ENCODE data around the gene GPR107.

Gene GPR107

DNA sequence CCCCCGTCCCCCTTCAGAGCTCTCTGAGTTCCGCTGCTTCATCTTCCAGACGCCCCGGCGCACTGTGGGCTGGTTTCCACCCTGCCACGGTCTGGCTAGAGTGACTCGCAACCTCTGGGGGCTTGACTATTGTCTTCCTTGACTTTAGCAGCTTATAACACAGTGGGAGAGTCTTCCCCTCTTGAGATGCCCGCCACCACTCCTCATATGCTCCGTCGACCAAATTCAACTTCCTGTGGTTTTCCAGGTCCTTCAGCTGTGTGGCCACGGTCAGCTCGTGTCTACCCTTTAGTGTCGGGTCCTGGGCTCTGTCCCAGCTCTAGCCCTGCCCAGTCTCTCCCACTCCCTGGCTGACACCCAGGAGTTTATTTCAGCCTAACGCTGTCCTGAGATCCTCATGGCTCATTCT, 90.3 kb downstream of the GPR107 start:
- Histone ChIP-seq H3K27me3 (ENCODE audit: control insufficient read depth, insufficient read depth, low read length, poor library complexity, severe bottlenecking) (no peaks in the 10 kb centered on the region), H3K27ac (ENCODE audit: insufficient read depth, low read depth, low read length, poor library complexity, severe bottlenecking) (no peak overlapping the region), H3K4me1 (ENCODE audit: control insufficient read depth, insufficient read depth, low read length) (peaks cover 4% of the 10 kb centered on the region), H3K9me3 (ENCODE audit: control insufficient read depth, low read length) (no peaks in the 10 kb centered on the region), H3K36me3 (ENCODE audit: control insufficient read depth, insufficient read depth, low read length) (no peaks in the 10 kb centered on the region), H3K4me3 (ENCODE audit: insufficient read depth, low read depth, low read length) (no peak overlapping the region)
- WGBS, 2 experiments, result 75% methylated on average over 14 of the region's 14 CpGs

DNA sequence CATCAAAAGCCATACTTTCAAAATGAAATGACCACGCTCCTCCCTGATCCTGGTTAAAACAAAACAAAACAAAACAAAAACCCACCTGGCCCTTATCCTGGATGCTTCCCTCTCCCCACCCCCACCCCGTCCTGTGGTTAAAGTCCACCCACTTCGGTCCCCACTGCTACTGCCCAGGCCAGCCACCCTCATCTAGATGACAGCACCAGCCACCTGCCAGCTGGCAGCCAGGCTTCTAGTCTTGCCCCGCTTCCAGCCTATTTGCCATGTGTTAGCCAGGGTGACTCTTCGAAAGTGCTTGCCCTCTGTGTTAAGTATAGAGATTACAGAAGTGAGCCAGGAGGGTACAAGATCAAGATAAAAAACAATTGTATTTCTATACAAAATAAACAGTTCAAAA, 91.0 kb downstream of the GPR107 start:
- no peaks in the 10 kb centered on the region for H3K9me3 ChIP-seq (ENCODE audit: control insufficient read depth, low read length)
- H3K36me3 ChIP-seq (ENCODE audit: control insufficient read depth, insufficient read depth, low read length), result no peaks in the 10 kb centered on the region
- 71 to 88% methylated on average over 4 to 5 of the region's 5 CpGs for WGBS, 2 experiments
- H3K4me3 ChIP-seq (ENCODE audit: insufficient read depth, low read depth, low read length), result no peak overlapping the region
- H3K27me3 ChIP-seq (ENCODE audit: control insufficient read depth, insufficient read depth, low read length, poor library complexity, severe bottlenecking), result no peaks in the 10 kb centered on the region
- no peaks in the 10 kb centered on the region for H3K4me1 ChIP-seq (ENCODE audit: control insufficient read depth, insufficient read depth, low read length)
- no peak overlapping the region for H3K27ac ChIP-seq (ENCODE audit: insufficient read depth, low read depth, low read length, poor library complexity, severe bottlenecking)

- WGBS, 2 experiments, result 93 to 100% methylated on average over 1 of the region's 1 CpG
- H3K9me3 ChIP-seq (ENCODE audit: control insufficient read depth, low read length), result no peaks in the 10 kb centered on the region
- H3K36me3 ChIP-seq (ENCODE audit: control insufficient read depth, insufficient read depth, low read length), result no peaks in the 10 kb centered on the region
- no peaks in the 10 kb centered on the region for H3K4me1 ChIP-seq (ENCODE audit: control insufficient read depth, insufficient read depth, low read length)
- H3K27me3 ChIP-seq (ENCODE audit: control insufficient read depth, insufficient read depth, low read length, poor library complexity, severe bottlenecking), result no peaks in the 10 kb centered on the region
- no peak overlapping the region for H3K4me3 ChIP-seq (ENCODE audit: insufficient read depth, low read depth, low read length)
- H3K27ac ChIP-seq (ENCODE audit: insufficient read depth, low read depth, low read length, poor library complexity, severe bottlenecking), result no peak overlapping the region
Observed at GRCh38 chr9:130145658-130146057, 92.0 kb downstream of the GPR107 start.

DNA sequence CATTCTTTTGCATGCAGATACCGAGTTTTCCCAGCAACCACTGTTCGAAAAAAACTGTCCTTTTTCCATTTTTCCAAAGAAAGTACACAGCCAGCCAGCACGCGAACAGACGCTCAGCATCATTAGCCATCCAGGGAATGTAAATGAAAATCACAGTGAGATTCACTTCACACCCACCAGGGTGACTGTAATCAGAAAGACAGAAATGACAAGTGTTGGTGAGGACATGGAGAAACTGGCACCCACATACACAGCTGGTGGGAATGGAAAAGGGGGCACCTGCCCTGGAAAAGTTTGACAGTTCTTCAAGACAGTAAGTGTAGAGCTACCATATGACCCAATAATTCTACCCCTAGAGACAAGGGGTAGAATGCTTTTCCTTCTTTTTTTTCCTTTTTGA, 93.5 kb downstream of the GPR107 start:
- Histone ChIP-seq H3K9me3 (ENCODE audit: control insufficient read depth, low read length) (no peaks in the 10 kb centered on the region), H3K36me3 (ENCODE audit: control insufficient read depth, insufficient read depth, low read length) (no peaks in the 10 kb centered on the region), H3K4me1 (ENCODE audit: control insufficient read depth, insufficient read depth, low read length) (no peaks in the 10 kb centered on the region), H3K27ac (ENCODE audit: insufficient read depth, low read depth, low read length, poor library complexity, severe bottlenecking) (no peak overlapping the region), H3K27me3 (ENCODE audit: control insufficient read depth, insufficient read depth, low read length, poor library complexity, severe bottlenecking) (no peaks in the 10 kb centered on the region), H3K4me3 (ENCODE audit: insufficient read depth, low read depth, low read length) (no peak overlapping the region)
- WGBS, 2 experiments, result 92 to 94% methylated on average over 5 of the region's 5 CpGs

GRCh38 chr9:130147910-130148309, 94.2 kb downstream of the GPR107 start:
- Histone ChIP-seq H3K27me3 (ENCODE audit: control insufficient read depth, insufficient read depth, low read length, poor library complexity, severe bottlenecking) (no peaks in the 10 kb centered on the region), H3K27ac (ENCODE audit: insufficient read depth, low read depth, low read length, poor library complexity, severe bottlenecking) (no peak overlapping the region), H3K4me1 (ENCODE audit: control insufficient read depth, insufficient read depth, low read length) (no peaks in the 10 kb centered on the region), H3K36me3 (ENCODE audit: control insufficient read depth, insufficient read depth, low read length) (no peaks in the 10 kb centered on the region), H3K4me3 (ENCODE audit: insufficient read depth, low read depth, low read length) (no peak overlapping the region), H3K9me3 (ENCODE audit: control insufficient read depth, low read length) (no peaks in the 10 kb centered on the region)
- 94 to 99% methylated on average over 2 of the region's 3 CpGs for WGBS, 2 experiments

- no peak overlapping the region for H3K27ac ChIP-seq (ENCODE audit: insufficient read depth, low read depth, low read length, poor library complexity, severe bottlenecking)
- H3K4me1 ChIP-seq (ENCODE audit: control insufficient read depth, insufficient read depth, low read length), result no peaks in the 10 kb centered on the region
- WGBS, 2 experiments, result 87 to 89% methylated on average over 5 of the region's 5 CpGs
- no peaks in the 10 kb centered on the region for H3K36me3 ChIP-seq (ENCODE audit: control insufficient read depth, insufficient read depth, low read length)
- H3K27me3 ChIP-seq (ENCODE audit: control insufficient read depth, insufficient read depth, low read length, poor library complexity, severe bottlenecking), result no peaks in the 10 kb centered on the region
- no peaks in the 10 kb centered on the region for H3K9me3 ChIP-seq (ENCODE audit: control insufficient read depth, low read length)
- H3K4me3 ChIP-seq (ENCODE audit: insufficient read depth, low read depth, low read length), result no peak overlapping the region
Observed at GRCh38 chr9:130149031-130149430, 95.3 kb downstream of the GPR107 start.

- H3K27me3 ChIP-seq (ENCODE audit: control insufficient read depth, insufficient read depth, low read length, poor library complexity, severe bottlenecking), result no peaks in the 10 kb centered on the region
- 88 to 92% methylated on average over 5 of the region's 5 CpGs for WGBS, 2 experiments
- no peaks in the 10 kb centered on the region for H3K9me3 ChIP-seq (ENCODE audit: control insufficient read depth, low read length)
- no peak overlapping the region for H3K4me3 ChIP-seq (ENCODE audit: insufficient read depth, low read depth, low read length)
- H3K27ac ChIP-seq (ENCODE audit: insufficient read depth, low read depth, low read length, poor library complexity, severe bottlenecking), result no peak overlapping the region
- no peaks in the 10 kb centered on the region for H3K36me3 ChIP-seq (ENCODE audit: control insufficient read depth, insufficient read depth, low read length)
- H3K4me1 ChIP-seq (ENCODE audit: control insufficient read depth, insufficient read depth, low read length), result no peaks in the 10 kb centered on the region
Observed at GRCh38 chr9:130149654-130150286, 96.1 kb downstream of the GPR107 start.

GRCh38 chr9:130150779-130151382, 97.2 kb downstream of the GPR107 start:
- H3K36me3 ChIP-seq (ENCODE audit: control insufficient read depth, insufficient read depth, low read length), result no peaks in the 10 kb centered on the region
- H3K9me3 ChIP-seq (ENCODE audit: control insufficient read depth, low read length), result no peaks in the 10 kb centered on the region
- H3K4me3 ChIP-seq (ENCODE audit: insufficient read depth, low read depth, low read length), result no peak overlapping the region
- H3K4me1 ChIP-seq (ENCODE audit: control insufficient read depth, insufficient read depth, low read length), result no peaks in the 10 kb centered on the region
- H3K27ac ChIP-seq (ENCODE audit: insufficient read depth, low read depth, low read length, poor library complexity, severe bottlenecking), result no peak overlapping the region
- H3K27me3 ChIP-seq (ENCODE audit: control insufficient read depth, insufficient read depth, low read length, poor library complexity, severe bottlenecking), result no peaks in the 10 kb centered on the region
- 81 to 87% methylated on average over 14 of the region's 14 CpGs for WGBS, 2 experiments

GRCh38 chr9:130154816-130155215, 101.1 kb downstream of the GPR107 start:
- Histone ChIP-seq H3K4me1 (ENCODE audit: control insufficient read depth, insufficient read depth, low read length) (no peaks in the 10 kb centered on the region), H3K27me3 (ENCODE audit: control insufficient read depth, insufficient read depth, low read length, poor library complexity, severe bottlenecking) (no peaks in the 10 kb centered on the region), H3K9me3 (ENCODE audit: control insufficient read depth, low read length) (no peaks in the 10 kb centered on the region), H3K4me3 (ENCODE audit: insufficient read depth, low read depth, low read length) (no peak overlapping the region), H3K36me3 (ENCODE audit: control insufficient read depth, insufficient read depth, low read length) (no peaks in the 10 kb centered on the region), H3K27ac (ENCODE audit: insufficient read depth, low read depth, low read length, poor library complexity, severe bottlenecking) (no peak overlapping the region)
- 94 to 95% methylated on average over 3 of the region's 3 CpGs for WGBS, 2 experiments

GRCh38 chr9:130155647-130156046, 101.9 kb downstream of the GPR107 start:
- Histone ChIP-seq H3K4me3 (ENCODE audit: insufficient read depth, low read depth, low read length) (no peak overlapping the region), H3K36me3 (ENCODE audit: control insufficient read depth, insufficient read depth, low read length) (no peaks in the 10 kb centered on the region), H3K9me3 (ENCODE audit: control insufficient read depth, low read length) (no peaks in the 10 kb centered on the region), H3K4me1 (ENCODE audit: control insufficient read depth, insufficient read depth, low read length) (no peaks in the 10 kb centered on the region), H3K27me3 (ENCODE audit: control insufficient read depth, insufficient read depth, low read length, poor library complexity, severe bottlenecking) (no peaks in the 10 kb centered on the region), H3K27ac (ENCODE audit: insufficient read depth, low read depth, low read length, poor library complexity, severe bottlenecking) (no peak overlapping the region)
- WGBS, 2 experiments, result 95 to 96% methylated on average over 12 of the region's 12 CpGs

Data from ectodermal cell (in vitro differentiated cells).